ENCODE data around the gene PPP1R16B. TPM values are rescaled to one million over a fixed set of nuclear protein-coding genes. Genes with fewer than 3 reads are reported as not detected.

PPP1R16B gene
- total and polyA plus RNA-seq, 7 experiments from 2014 or later: 11.4 to 75.4 (median 21.5) TPM

DNA sequence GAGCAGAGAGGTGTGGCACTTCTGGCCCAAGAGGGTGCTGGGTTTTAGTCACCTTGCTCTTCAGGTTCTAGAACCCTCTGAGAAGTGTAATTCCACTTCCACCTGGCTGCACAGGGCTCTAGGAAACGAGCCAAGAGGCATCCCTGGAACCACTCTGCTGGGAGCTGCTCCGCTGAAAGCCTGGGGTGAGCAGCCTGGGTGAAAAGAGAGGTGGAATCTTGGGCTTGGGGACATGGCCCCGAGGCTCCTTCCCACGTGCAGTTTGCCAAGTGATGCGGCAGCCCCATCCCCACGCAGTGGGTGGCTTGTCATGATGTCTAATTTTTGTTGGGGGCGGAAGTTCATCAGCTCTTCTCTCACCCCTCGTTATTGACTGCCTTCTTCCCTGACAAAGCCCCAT is 32.8 kb downstream of the PPP1R16B start:
- H3K4me1 ChIP-seq (ENCODE audit: control insufficient read depth in 2 of 2, insufficient read depth in 2 of 2, low read length in 2 of 2): peaks cover 34 to 47% of the 10 kb centered on the region in 2 donors
- POLR2A ChIA-PET: interaction anchor here (1.6 kb wide), 1 partner anchor 32 kb away, joined by 6 read pairs; the partner anchor contains the start of gene PPP1R16B
- H3K4me1 Mint-ChIP-seq: peaks cover 29 to 59% (median 52%) of the 10 kb centered on the region in 7 donors
- peaks cover 0 to 2% (median 0%) of the 10 kb centered on the region in 11 donors for H3K9me3 Mint-ChIP-seq
- no peaks in the 10 kb centered on the region for H3K27me3 ChIP-seq (ENCODE audit: control insufficient read depth in 2 of 2, insufficient read depth in 2 of 2, low read length in 2 of 2)
- no peak overlapping the region for H3K4me3 Mint-ChIP-seq
- no peaks in the 10 kb centered on the region for H3K27me3 Mint-ChIP-seq
- H3K27ac ChIP-seq (ENCODE audit: low read depth, low read length): no peak overlapping the region
- DNase-seq (no peak), ATAC-seq (no peak)
- intact Hi-C loops (cut with micrococcal nuclease): no loop called here
- H3K36me3 ChIP-seq (ENCODE audit: control insufficient read depth in 2 of 3, insufficient read depth in 3 of 3, low read length in 3 of 3): peaks cover 3 to 16% (median 4%) of the 10 kb centered on the region in 3 experiments
- H3K27ac Mint-ChIP-seq: no peak overlapping the region
- H3K36me3 Mint-ChIP-seq: peaks cover 0 to 37% (median 22%) of the 10 kb centered on the region in 5 donors
- no peak overlapping the region for H3K4me3 ChIP-seq (ENCODE audit: low read length)
- CTCF ChIA-PET: no interaction called here
- H3K9me3 ChIP-seq (ENCODE audit: control insufficient read depth in 2 of 3, low read length in 3 of 3): no peaks in the 10 kb centered on the region

- H3K4me3 ChIP-seq (ENCODE audit: low read length): peak overlapping the region; percentile 5
- CTCF ChIA-PET: interaction anchor here (1.4 kb wide), 1 partner anchor 14 kb away, joined by 4 read pairs; no protein-coding TSS in a partner anchor
- peaks cover 36 to 54% of the 10 kb centered on the region in 2 donors for H3K4me1 ChIP-seq (ENCODE audit: control insufficient read depth in 2 of 2, insufficient read depth in 2 of 2, low read length in 2 of 2)
- peaks cover 30 to 59% (median 53%) of the 10 kb centered on the region in 7 donors for H3K4me1 Mint-ChIP-seq
- intact Hi-C loops (cut with micrococcal nuclease): no loop called here
- POLR2A ChIA-PET: interaction anchor here (1.4 to 1.6 kb wide), 2 partner anchors 15 to 34 kb away, joined by 3 to 6 read pairs; partner anchors contain the start of gene PPP1R16B
- H3K36me3 ChIP-seq (ENCODE audit: control insufficient read depth in 2 of 3, insufficient read depth in 3 of 3, low read length in 3 of 3): peaks cover 3 to 16% (median 4%) of the 10 kb centered on the region in 3 experiments
- H3K9me3 Mint-ChIP-seq: peaks cover 0 to 2% (median 0%) of the 10 kb centered on the region in 11 donors
- ATAC-seq (no peak), DNase-seq (no peak)
- H3K27ac Mint-ChIP-seq: peak overlapping the region in 6 of 9 donors; percentile 36 to 95 (median 59)
- H3K27me3 Mint-ChIP-seq: no peaks in the 10 kb centered on the region
- no peak overlapping the region for H3K4me3 Mint-ChIP-seq
- no peaks in the 10 kb centered on the region for H3K27me3 ChIP-seq (ENCODE audit: control insufficient read depth in 2 of 2, insufficient read depth in 2 of 2, low read length in 2 of 2)
- H3K27ac ChIP-seq (ENCODE audit: low read depth, low read length): no peak overlapping the region
- H3K36me3 Mint-ChIP-seq: peaks cover 0 to 39% (median 19%) of the 10 kb centered on the region in 5 donors
- H3K9me3 ChIP-seq (ENCODE audit: control insufficient read depth in 2 of 3, low read length in 3 of 3): no peaks in the 10 kb centered on the region
Measured at GRCh38 chr20:38839563-38839962, 34.1 kb downstream of the PPP1R16B start.

DNA sequence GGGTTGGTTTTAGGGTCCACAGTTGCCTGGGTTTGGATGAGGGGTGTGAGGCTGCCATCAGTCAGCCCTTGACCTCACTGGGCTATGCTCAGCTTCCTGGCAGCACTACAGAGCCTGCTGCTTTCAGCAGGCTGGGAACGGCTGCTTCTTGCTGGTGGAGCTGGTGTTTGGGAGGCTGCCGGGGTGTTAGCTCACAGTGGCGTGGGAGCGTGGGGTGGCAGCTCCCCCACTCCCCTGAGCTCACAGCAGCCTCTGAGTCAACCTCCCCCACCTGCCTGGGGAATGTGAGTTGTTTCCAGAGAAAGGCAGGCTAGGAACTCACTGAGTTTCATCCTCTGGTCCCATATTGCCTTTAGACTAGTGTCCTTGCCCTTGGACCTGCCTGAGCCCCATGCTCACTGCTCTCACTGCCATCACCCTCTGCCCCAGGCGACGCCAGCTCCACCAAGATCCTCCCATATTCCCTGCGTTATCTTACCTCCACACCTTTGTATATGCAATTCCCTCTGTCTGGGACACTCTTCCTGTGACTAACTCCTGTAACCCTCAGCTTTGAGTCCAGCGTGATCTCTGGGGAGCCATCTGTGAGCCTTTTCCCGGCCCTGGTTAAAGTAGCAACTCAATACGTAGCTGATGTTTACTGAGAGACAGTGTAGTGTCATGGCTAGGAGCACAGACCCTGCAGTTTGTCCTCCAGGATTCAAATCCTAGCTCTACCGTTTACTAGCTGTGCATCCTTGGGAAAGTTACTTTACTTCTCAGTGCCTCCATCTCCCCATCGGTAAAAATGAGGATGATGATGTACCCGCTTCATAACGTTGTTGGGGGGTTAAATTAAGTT is 34.8 kb downstream of the PPP1R16B start:
- Mint-ChIP-seq H3K4me1 (peaks cover 37 to 62% (median 57%) of the 10 kb centered on the region in 7 donors), H3K27ac (peak overlapping the region; percentile 3 to 95 (median 72)), H3K4me3 (peak overlapping the region in 3 of 10 donors; percentile 32 to 57 (median 45)), H3K9me3 (peaks cover 0 to 5% (median 0%) of the 10 kb centered on the region in 11 donors), H3K36me3 (peaks cover 0 to 42% (median 22%) of the 10 kb centered on the region in 5 donors), H3K27me3 (no peaks in the 10 kb centered on the region)
- ChIA-PET CTCF (interaction anchor here (1.2 to 1.4 kb wide), 2 partner anchors 13 to 35 kb away, joined by 3 to 4 read pairs; partner anchors contain the start of gene PPP1R16B), POLR2A (interaction anchor here (1.2 to 1.4 kb wide), 2 partner anchors 15 to 28 kb away, joined by 3 read pairs; no protein-coding TSS in a partner anchor)
- no peak overlapping the region for H3K27ac ChIP-seq (ENCODE audit: low read depth, low read length)
- ATAC-seq (peak; percentile 36), DNase-seq (no peak)
- intact Hi-C loops (cut with micrococcal nuclease): loop anchor here (5.0 kb wide), 2 partner anchors 37 to 52 kb away; no protein-coding TSS in a partner anchor
- H3K36me3 ChIP-seq (ENCODE audit: control insufficient read depth in 2 of 3, insufficient read depth in 3 of 3, low read length in 3 of 3): peaks cover under 1 to 16% (median 3%) of the 10 kb centered on the region in 3 experiments
- no peaks in the 10 kb centered on the region for H3K27me3 ChIP-seq (ENCODE audit: control insufficient read depth in 2 of 2, insufficient read depth in 2 of 2, low read length in 2 of 2)
- peak overlapping the region; percentile 5 for H3K4me3 ChIP-seq (ENCODE audit: low read length)
- peaks cover 40 to 61% of the 10 kb centered on the region in 2 donors for H3K4me1 ChIP-seq (ENCODE audit: control insufficient read depth in 2 of 2, insufficient read depth in 2 of 2, low read length in 2 of 2)
- no peaks in the 10 kb centered on the region for H3K9me3 ChIP-seq (ENCODE audit: control insufficient read depth in 2 of 3, low read length in 3 of 3)

- no peak for DNase-seq
- intact Hi-C loops (cut with micrococcal nuclease): loop anchor here (5.0 kb wide), 2 partner anchors 36 to 51 kb away; no protein-coding TSS in a partner anchor
- peak; percentile 68 for ATAC-seq
Measured at GRCh38 chr20:38840894-38841470, 35.5 kb downstream of the PPP1R16B start.

DNA sequence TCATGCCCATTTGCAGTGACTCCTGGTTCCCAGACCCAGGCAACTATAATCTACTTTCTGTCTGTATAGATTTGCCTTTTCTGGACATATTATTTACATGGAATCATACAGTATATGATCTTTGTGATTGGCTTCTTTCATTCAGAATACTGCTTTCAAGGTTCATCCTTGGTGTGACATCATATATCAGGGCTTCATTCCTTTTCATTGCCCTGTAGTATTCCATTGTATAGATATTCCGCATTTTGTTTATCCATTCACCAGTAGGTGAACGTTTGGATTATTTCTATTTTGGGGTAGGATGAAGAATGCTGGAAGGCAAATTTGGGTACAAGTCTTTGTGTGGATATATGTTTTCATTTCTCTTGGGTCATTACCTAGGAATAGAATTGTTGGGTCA is 36.1 kb downstream of the PPP1R16B start:
- Histone ChIP-seq H3K9me3 (ENCODE audit: control insufficient read depth in 2 of 3, low read length in 3 of 3) (no peaks in the 10 kb centered on the region), H3K27me3 (ENCODE audit: control insufficient read depth in 2 of 2, insufficient read depth in 2 of 2, low read length in 2 of 2) (no peaks in the 10 kb centered on the region), H3K4me3 (ENCODE audit: low read length) (no peak overlapping the region), H3K36me3 (ENCODE audit: control insufficient read depth in 2 of 3, insufficient read depth in 3 of 3, low read length in 3 of 3) (peaks cover 0 to 8% (median 3%) of the 10 kb centered on the region in 3 experiments), H3K4me1 (ENCODE audit: control insufficient read depth in 2 of 2, insufficient read depth in 2 of 2, low read length in 2 of 2) (peaks cover 43 to 72% of the 10 kb centered on the region in 2 donors), H3K27ac (ENCODE audit: low read depth, low read length) (peak overlapping the region; percentile 64)
- peaks cover 46 to 75% (median 70%) of the 10 kb centered on the region in 7 donors for H3K4me1 Mint-ChIP-seq
- DNase-seq (no peak), ATAC-seq (no peak)
- H3K36me3 Mint-ChIP-seq: peaks cover 5 to 52% (median 25%) of the 10 kb centered on the region in 5 donors
- peak overlapping the region in 9 of 10 donors; percentile 52 to 76 (median 62) for H3K4me3 Mint-ChIP-seq
- peaks cover 0 to 7% (median 0%) of the 10 kb centered on the region in 11 donors for H3K9me3 Mint-ChIP-seq
- ChIA-PET CTCF (interaction anchor here (1.2 kb wide), 1 partner anchor 36 kb away, joined by 3 read pairs; the partner anchor contains the start of gene PPP1R16B), POLR2A (interaction anchor here (0.7 kb wide), 1 partner anchor 35 kb away, joined by 4 read pairs; no protein-coding TSS in a partner anchor)
- intact Hi-C loops (cut with micrococcal nuclease): loop anchor here (5.0 kb wide), 2 partner anchors 36 to 51 kb away; no protein-coding TSS in a partner anchor
- H3K27ac Mint-ChIP-seq: peak overlapping the region; percentile 79 to 94 (median 88)
- no peaks in the 10 kb centered on the region for H3K27me3 Mint-ChIP-seq

More at GRCh38 chr20:38840894-38841470, 35.5 kb downstream of the PPP1R16B start:
- H3K9me3 ChIP-seq (ENCODE audit: control insufficient read depth in 2 of 3, low read length in 3 of 3): no peaks in the 10 kb centered on the region
- Mint-ChIP-seq H3K4me3 (peak overlapping the region in 3 of 10 donors; percentile 9 to 57 (median 32)), H3K4me1 (peaks cover 43 to 69% (median 64%) of the 10 kb centered on the region in 7 donors), H3K27me3 (no peaks in the 10 kb centered on the region), H3K9me3 (peaks cover 0 to 5% (median 0%) of the 10 kb centered on the region in 11 donors), H3K36me3 (peaks cover 5 to 49% (median 25%) of the 10 kb centered on the region in 5 donors), H3K27ac (peak overlapping the region; percentile 26 to 95 (median 80))
- no peak overlapping the region for H3K4me3 ChIP-seq (ENCODE audit: low read length)
- POLR2A ChIA-PET: interaction anchor here (0.7 to 1.4 kb wide), 3 partner anchors 14 to 35 kb away, joined by 3 to 4 read pairs (median 3); no protein-coding TSS in a partner anchor
- CTCF ChIA-PET: interaction anchor here (1.2 to 1.4 kb wide), 2 partner anchors 12 to 36 kb away, joined by 3 to 4 read pairs; partner anchors contain the start of gene PPP1R16B
- H3K36me3 ChIP-seq (ENCODE audit: control insufficient read depth in 2 of 3, insufficient read depth in 3 of 3, low read length in 3 of 3): peaks cover 0 to 14% (median 3%) of the 10 kb centered on the region in 3 experiments
- no peak overlapping the region for H3K27ac ChIP-seq (ENCODE audit: low read depth, low read length)
- H3K4me1 ChIP-seq (ENCODE audit: control insufficient read depth in 2 of 2, insufficient read depth in 2 of 2, low read length in 2 of 2): peaks cover 43 to 67% of the 10 kb centered on the region in 2 donors
- no peaks in the 10 kb centered on the region for H3K27me3 ChIP-seq (ENCODE audit: control insufficient read depth in 2 of 2, insufficient read depth in 2 of 2, low read length in 2 of 2)
